Spinal cord (tissue), 10 donors: ENCODE measurements around the gene CHP1. TPM values are rescaled to one million over a fixed set of nuclear protein-coding genes. Genes with fewer than 3 reads are reported as not detected.
"Not testable (repeated sequence)": the region's sequence is repeated elsewhere in the genome, so short reads cannot be mapped to it uniquely, and the experiment has no call there.

ENCODE experiments used
- DNase-seq, 6 donors: peaks; one replicate each; pipeline versions ENCODE4 v3.0.0 to v3.0.0-alpha.2; 2013 to 2015; ENCODE audit warnings: low spot score in 6 of 6, low read depth in 4 of 6
- H3K27ac ChIP-seq: one replicate; pipeline ENCODE4 v1.5.1; 2013; ENCODE audit warnings: low read depth, low read length, control low read depth
- H3K27me3 ChIP-seq: one replicate; pipeline ENCODE4 v1.6.1; 2013; ENCODE audit warnings: low read length; ENCODE audit not compliant: control insufficient read depth, insufficient read depth
- H3K36me3 ChIP-seq: one replicate; pipeline ENCODE4 v1.6.1; 2013; ENCODE audit warnings: low read length; ENCODE audit not compliant: control insufficient read depth, insufficient read depth
- H3K4me1 ChIP-seq: one replicate; pipeline ENCODE4 v1.6.1; 2013; ENCODE audit warnings: low read length; ENCODE audit not compliant: control insufficient read depth, insufficient read depth
- H3K4me3 ChIP-seq: one replicate; pipeline ENCODE4 v1.5.1; 2013; ENCODE audit warnings: low read depth, low read length, control low read depth
- H3K9me3 ChIP-seq: one replicate; pipeline ENCODE4 v1.6.1; 2013; ENCODE audit warnings: low read length; ENCODE audit not compliant: control insufficient read depth, insufficient read depth
- WGBS: methylation state at CpG from one replicate; pipeline ENCODE4 v1.1.5; 2013; ENCODE audit warnings: missing lambda C conversion rate; ENCODE audit not compliant: insufficient coverage; 5-methylcytosine and 5-hydroxymethylcytosine counted together
- polyA plus RNA-seq, 2 donors: library from polyadenylated mRNA; unstranded; fragments of 120-200 nt; gene quantifications; one replicate each; pipeline ENCODE4 v1.2.1, GENCODE V29; 2013; ENCODE audit not compliant: insufficient read length in 2 of 2
- total RNA-seq, 2 donors: library from RNA; depleted of rRNA in 1 of 2; stranded (reverse); fragments of 120-200 nt in 1 of 2; fragments of >200 nt in 1 of 2; gene quantifications; one replicate each; pipeline versions ENCODE4 v1.2.3 to v1.2.4, GENCODE V29; 2013 to 2014
- donor health status: healthy.

CHP1 gene
- total and polyA plus RNA-seq, 4 donors = 55.2 to 76.4 (median 66.6) TPM

DNA sequence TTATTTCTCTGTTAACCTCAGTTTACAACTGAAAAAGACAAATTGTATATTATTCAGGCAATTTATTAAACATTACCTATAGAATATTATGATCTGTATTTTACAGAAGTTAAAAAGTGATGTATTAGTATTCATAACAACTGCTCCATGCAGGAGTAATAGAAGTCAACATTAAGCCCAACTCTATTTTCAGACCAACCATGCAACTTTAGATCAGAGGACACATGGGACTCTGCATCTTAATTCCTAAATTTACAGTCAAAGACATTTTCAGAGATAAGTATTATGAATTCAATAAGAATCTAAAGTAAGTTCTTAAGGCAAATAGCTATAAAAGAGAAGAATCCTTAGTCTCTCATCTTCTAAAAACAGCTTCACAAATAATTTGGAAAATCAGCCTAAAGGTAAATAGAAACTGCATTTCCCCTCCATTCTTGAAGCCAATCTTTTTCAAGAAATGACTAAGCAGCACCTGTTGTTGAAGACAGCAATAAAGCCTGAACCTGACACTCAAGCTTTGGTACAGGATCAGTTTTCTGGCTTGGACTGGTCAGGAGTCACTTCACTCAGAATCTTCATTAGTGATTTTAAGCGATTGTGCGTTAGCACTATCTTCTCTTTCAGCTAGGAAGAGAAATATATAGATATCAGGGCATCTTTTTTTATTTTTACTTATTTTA is 78.3 kb downstream of the CHP1 start:
- no peak overlapping the region for H3K27ac ChIP-seq
- no CpG with 5 or more reads among the region's 2 CpGs for WGBS
- no peak for DNase-seq
- peaks cover 2% of the 10 kb centered on the region for H3K36me3 ChIP-seq
- no peaks in the 10 kb centered on the region for H3K4me1 ChIP-seq
- no peaks in the 10 kb centered on the region for H3K9me3 ChIP-seq
- H3K27me3 ChIP-seq = no peaks in the 10 kb centered on the region
- H3K4me3 ChIP-seq = no peak overlapping the region

DNA sequence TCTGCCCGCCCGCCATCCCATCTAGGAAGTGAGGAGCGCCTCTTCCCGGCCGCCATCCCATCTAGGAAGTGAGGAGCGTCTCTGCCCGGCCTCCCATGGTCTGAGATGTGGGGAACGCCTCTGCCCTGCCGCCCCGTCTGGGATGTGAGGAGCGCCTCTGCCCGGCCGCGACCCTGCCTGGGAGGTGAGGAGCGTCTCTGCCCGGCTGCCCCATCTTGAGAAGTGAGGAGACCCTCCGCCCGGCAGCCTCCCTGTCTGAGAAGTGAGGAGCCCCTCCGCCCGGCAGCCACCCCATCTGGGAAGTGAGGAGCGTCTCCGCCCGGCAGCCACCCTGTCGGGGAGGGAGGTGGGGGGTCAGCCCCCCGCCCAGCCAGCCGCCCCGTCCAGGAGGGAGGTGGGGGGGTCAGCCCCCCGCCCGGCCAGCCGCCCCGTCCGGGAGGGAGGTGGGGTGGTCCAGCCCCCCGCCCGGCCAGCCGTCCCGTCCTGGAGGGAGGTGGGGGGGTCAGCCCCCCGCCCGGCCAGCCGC is 89.8 kb downstream of the CHP1 start:
- DNase-seq, H3K27ac ChIP-seq, H3K4me3 ChIP-seq, H3K9me3 ChIP-seq, H3K4me1 ChIP-seq, H3K27me3 ChIP-seq, H3K36me3 ChIP-seq: not testable (repeated sequence)
- 98% methylated on average over 16 of the region's 39 CpGs for WGBS

DNA sequence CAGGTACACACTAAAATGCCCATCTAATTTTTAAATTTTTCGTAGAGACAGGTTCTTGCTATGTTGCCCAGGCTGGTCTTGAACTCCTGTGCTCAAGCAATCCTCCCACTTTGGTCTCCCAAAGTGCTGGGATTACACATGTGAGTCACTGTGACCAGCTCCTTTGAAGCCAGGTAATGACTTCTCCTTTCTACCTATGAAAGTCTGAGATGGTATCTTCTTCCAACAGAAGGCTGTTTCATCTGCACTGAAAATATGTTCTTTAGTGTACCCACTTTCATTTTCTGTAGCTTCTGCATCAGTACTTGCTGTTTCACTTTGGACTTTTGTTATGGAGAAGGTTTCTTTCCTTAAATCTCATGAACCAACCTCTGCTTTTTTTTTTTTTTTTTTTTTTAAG is 92.5 kb downstream of the CHP1 start:
- H3K4me1 ChIP-seq = no peaks in the 10 kb centered on the region
- no peaks in the 10 kb centered on the region for H3K27me3 ChIP-seq
- 89% methylated on average over 1 of the region's 1 CpG for WGBS
- DNase-seq = no peak
- H3K27ac ChIP-seq = no peak overlapping the region
- no peak overlapping the region for H3K4me3 ChIP-seq
- H3K36me3 ChIP-seq = peaks cover 7% of the 10 kb centered on the region
- no peaks in the 10 kb centered on the region for H3K9me3 ChIP-seq

DNA sequence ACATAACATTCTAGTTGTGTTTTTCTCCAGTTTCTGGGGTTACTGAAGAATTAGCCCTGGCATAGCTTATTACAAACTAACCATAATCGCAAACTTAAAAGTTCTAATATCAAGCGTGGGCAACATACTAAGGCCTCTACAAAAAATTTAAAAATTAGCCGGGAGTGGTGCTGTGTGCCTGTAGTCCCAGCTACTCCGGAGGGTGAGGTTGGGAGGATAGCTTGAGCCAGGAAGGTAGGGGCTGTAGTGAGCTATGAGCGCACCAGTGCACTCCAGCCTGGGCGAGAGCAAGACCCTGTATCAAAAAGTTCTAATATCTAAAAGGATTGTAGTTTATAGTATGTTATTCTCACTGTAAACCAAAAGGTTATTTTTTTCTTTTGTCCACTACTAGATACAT is 100.2 kb downstream of the CHP1 start:
- Histone ChIP-seq H3K4me3 (peak overlapping the region; percentile 84), H3K9me3 (no peaks in the 10 kb centered on the region), H3K36me3 (no peaks in the 10 kb centered on the region), H3K27me3 (no peaks in the 10 kb centered on the region), H3K27ac (no peak overlapping the region), H3K4me1 (peaks cover 8% of the 10 kb centered on the region)
- WGBS = no CpG with 5 or more reads among the region's 6 CpGs
- no peak for DNase-seq

Other genes starting within 250 kb of the CHP1 start
- gene INO80, start 115.0 kb upstream of the CHP1 start, total RNA-seq = 10 to 100 TPM; 18.8 to 27.8 TPM
- 10 to 100 TPM; 15.9 to 19.8 TPM for gene INO80, start 115.0 kb upstream of the CHP1 start, polyA plus RNA-seq
- under 1 TPM in 1 of 2 donors, not detected in 1; 0.40 TPM for gene EXD1, start 511 bp upstream of the CHP1 start, total RNA-seq
- under 1 TPM in 1 of 2 donors, not detected in 1; 0.26 TPM for gene EXD1, start 511 bp upstream of the CHP1 start, polyA plus RNA-seq
- 1 to 10 TPM; 4.5 to 5.5 TPM for gene OIP5, start 101.3 kb downstream of the CHP1 start, total RNA-seq
- gene OIP5, start 101.3 kb downstream of the CHP1 start, polyA plus RNA-seq = 1 to 10 TPM; 7.3 to 8.1 TPM
- gene NUSAP1, start 101.6 kb downstream of the CHP1 start, total RNA-seq = 10 to 100 TPM; 48.2 to 70.1 TPM
- gene NUSAP1, start 101.6 kb downstream of the CHP1 start, polyA plus RNA-seq = 10 to 100 TPM; 56.8 to 57.6 TPM
- gene NDUFAF1, start 171.2 kb downstream of the CHP1 start, total RNA-seq = 10 to 100 TPM; 26.7 to 32.2 TPM
- 10 to 100 TPM; 28.2 to 28.5 TPM for gene NDUFAF1, start 171.2 kb downstream of the CHP1 start, polyA plus RNA-seq
- gene RTF1, start 185.8 kb downstream of the CHP1 start, total RNA-seq = 10 to 100 TPM; 29.6 to 34.5 TPM
- 10 to 100 TPM; 68.7 to 73.6 TPM for gene RTF1, start 185.8 kb downstream of the CHP1 start, polyA plus RNA-seq